HCT116 (cell line): ENCODE data around the gene CASZ1.

Experiments used
- POLR2AphosphoS5 ChIP-seq: IDR thresholded peaks from 2 replicates; pipeline ENCODE4 v1.6.1; 2011; ENCODE audit warnings: mild to moderate bottlenecking, low read depth, low read length, moderate library complexity
- REST ChIP-seq: IDR thresholded peaks from 2 replicates; pipeline ENCODE4 v1.6.1; 2012; ENCODE audit warnings: low read depth
- SIN3A ChIP-seq: IDR thresholded peaks from 2 replicates; pipeline ENCODE4 v1.6.1; 2012; ENCODE audit warnings: low read depth
- TF ChIP-seq, protein P1 (sequence below), 3 experiments: fragments of 200-600 bp in 1 of 3; sonication (generic) in 1 of 3; IDR thresholded peaks in 2 of 3; conservative IDR thresholded peaks in 1 of 3; 2 replicates each; pipeline ENCODE4 v1.5.1; 2012 to 2017; ENCODE audit warnings: low read depth in 2 of 3, low read length in 2 of 3, antibody characterized with exemption in 1 of 3, borderline replicate concordance in 1 of 3, control low read depth in 1 of 3, mild to moderate bottlenecking in 1 of 3, mixed read lengths in 1 of 3, mixed run types in 1 of 3, moderate library complexity in 1 of 3; ENCODE audit not compliant: insufficient read depth in 1 of 3

GRCh38 chr1:10698726-10699469 is 97.5 kb downstream of the CASZ1 start:
- TF ChIP-seq, protein P1, sequence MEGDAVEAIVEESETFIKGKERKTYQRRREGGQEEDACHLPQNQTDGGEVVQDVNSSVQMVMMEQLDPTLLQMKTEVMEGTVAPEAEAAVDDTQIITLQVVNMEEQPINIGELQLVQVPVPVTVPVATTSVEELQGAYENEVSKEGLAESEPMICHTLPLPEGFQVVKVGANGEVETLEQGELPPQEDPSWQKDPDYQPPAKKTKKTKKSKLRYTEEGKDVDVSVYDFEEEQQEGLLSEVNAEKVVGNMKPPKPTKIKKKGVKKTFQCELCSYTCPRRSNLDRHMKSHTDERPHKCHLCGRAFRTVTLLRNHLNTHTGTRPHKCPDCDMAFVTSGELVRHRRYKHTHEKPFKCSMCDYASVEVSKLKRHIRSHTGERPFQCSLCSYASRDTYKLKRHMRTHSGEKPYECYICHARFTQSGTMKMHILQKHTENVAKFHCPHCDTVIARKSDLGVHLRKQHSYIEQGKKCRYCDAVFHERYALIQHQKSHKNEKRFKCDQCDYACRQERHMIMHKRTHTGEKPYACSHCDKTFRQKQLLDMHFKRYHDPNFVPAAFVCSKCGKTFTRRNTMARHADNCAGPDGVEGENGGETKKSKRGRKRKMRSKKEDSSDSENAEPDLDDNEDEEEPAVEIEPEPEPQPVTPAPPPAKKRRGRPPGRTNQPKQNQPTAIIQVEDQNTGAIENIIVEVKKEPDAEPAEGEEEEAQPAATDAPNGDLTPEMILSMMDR (IDR thresholded peaks at IDR 0.05 in 2 of 3, conservative IDR thresholded peaks at IDR 0.05 in 1 of 3; ENCODE audit: borderline replicate concordance in 1 of 3, insufficient read depth in 1 of 3, low read depth in 2 of 3, low read length in 2 of 3): no peak
- TF ChIP-seq REST (no peak), SIN3A (no peak), POLR2AphosphoS5 (no peak)
